HCT116 (cell line): ENCODE data around the gene CDK14. TPM values are rescaled to one million over a fixed set of nuclear protein-coding genes. Genes with fewer than 3 reads are reported as not detected.

Source experiments
- ATAC-seq: fragments of 200-7000 bp; cut with Tn5 transposase; 2 replicates; pipeline ENCODE4 v1.9.1; 2020; ENCODE audit warnings: mild to moderate bottlenecking, moderate library complexity
- BruUV-seq: library from RNA; stranded (reverse); fragments of 400-500 nt; replicated peaks from 2 replicates; lab custom pipeline; 2021; lab: Mats Ljungman, UMichigan
- CTCF ChIA-PET: fragments of 300-600 bp; sonication (Branson Sonifier 250); formaldehyde crosslinking; loops from one replicate; lab custom pipeline; 2021; ENCODE audit warnings: antibody characterized with exemption; lab: Charles Lee
- POLR2A ChIA-PET: fragments of 300-600, 350-600 bp; sonication (Branson Sonifier 250); formaldehyde crosslinking; loops from one replicate; lab custom pipeline; 2021; ENCODE audit warnings: antibody characterized with exemption; lab: Charles Lee
- RAD21 ChIA-PET, 2 experiments: fragments of 300-600 bp; sonication (Branson Sonifier 250); formaldehyde crosslinking; loops; one replicate each; lab custom pipeline; 2023; ENCODE audit warnings: low total read pairs in 2 of 2; ENCODE audit not compliant: uncharacterized antibody in 2 of 2, unreplicated experiment in 2 of 2, low non-redundant PET in 1 of 2; lab: Charles Lee
- DNase-seq: peaks from one replicate; pipeline ENCODE4 v3.0.0-alpha.2; 2010; ENCODE audit warnings: low read depth, low spot score
- H2AFZ ChIP-seq: fragments of 200-600 bp; shearing (Covaris generic), sonication (generic); 2 replicates; pipeline ENCODE4 v1.6.1; 2017; ENCODE audit warnings: low read depth, mixed run types, mixed read lengths, antibody characterized with exemption, low read length; ENCODE audit not compliant: poor library complexity, severe bottlenecking
- H3K27ac ChIP-seq: 2 replicates; pipeline ENCODE4 v1.5.1; 2012; ENCODE audit warnings: low read depth, low read length
- H3K27me3 ChIP-seq: fragments of 200-600 bp; sonication (generic); 2 replicates; pipeline ENCODE4 v1.6.1; 2016; ENCODE audit warnings: mixed run types, low read length, mixed read lengths; ENCODE audit not compliant: insufficient read depth
- H3K36me3 ChIP-seq, 2 experiments: fragments of 200-500 bp in 1 of 2; fragments of 200-600 bp in 1 of 2; sonication (Bioruptor generic) in 1 of 2; sonication (generic) in 1 of 2; 2 replicates each; pipeline versions ENCODE4 v1.5.1 to v1.6.1; 2014 to 2016; ENCODE audit warnings: low read length in 2 of 2, inconsistent platforms in 1 of 2, mixed read lengths in 1 of 2, mixed run types in 1 of 2; ENCODE audit not compliant: insufficient read depth in 2 of 2, control insufficient read depth in 1 of 2
- H3K4me1 ChIP-seq, 2 experiments: fragments of 200-600 bp in 1 of 2; sonication (generic) in 1 of 2; 2 replicates each; pipeline versions ENCODE4 v1.5.1 to v1.6.1; 2012 to 2017; ENCODE audit warnings: low read length in 2 of 2, inconsistent platforms in 1 of 2, mild to moderate bottlenecking in 1 of 2, mixed read lengths in 1 of 2, mixed run types in 1 of 2, moderate library complexity in 1 of 2; ENCODE audit not compliant: insufficient read depth in 2 of 2, control insufficient read depth in 1 of 2
- H3K4me2 ChIP-seq: fragments of 200-600 bp; sonication (generic); 2 replicates; pipeline ENCODE4 v1.6.1; 2017; ENCODE audit warnings: mixed run types, low read length, mixed read lengths
- H3K4me3 ChIP-seq, 2 experiments: fragments of 200-600 bp in 1 of 2; sonication (generic) in 1 of 2; replicated peaks in 1 of 2; 2 replicates each; pipeline ENCODE4 v1.5.1; 2011 to 2016; ENCODE audit warnings: low read length in 2 of 2, control low read depth in 1 of 2, low read depth in 1 of 2, mild to moderate bottlenecking in 1 of 2, mixed read lengths in 1 of 2, mixed run types in 1 of 2
- H3K79me2 ChIP-seq: fragments of 200-600 bp; sonication (generic); 2 replicates; pipeline ENCODE4 v1.6.1; 2017; ENCODE audit warnings: mild to moderate bottlenecking, mixed run types, low read length, moderate library complexity, mixed read lengths; ENCODE audit not compliant: insufficient read depth
- H3K9ac ChIP-seq: fragments of 200-600 bp; sonication (generic); 2 replicates; pipeline ENCODE4 v1.6.1; 2016; ENCODE audit warnings: low read length, mixed read lengths
- H3K9me2 ChIP-seq: fragments of 200-600 bp; sonication (generic), shearing (Covaris generic); 2 replicates; pipeline ENCODE4 v1.6.1; 2017; ENCODE audit warnings: mixed run types, mild to moderate bottlenecking, moderate library complexity; ENCODE audit not compliant: insufficient read depth
- H3K9me3 ChIP-seq, 2 experiments: fragments of 200-500 bp in 1 of 2; fragments of 200-600 bp in 1 of 2; sonication (Bioruptor generic) in 1 of 2; sonication (generic) in 1 of 2; 2 replicates each; pipeline ENCODE4 v1.6.1; 2014 to 2017; ENCODE audit warnings: low read length in 2 of 2, mixed read lengths in 2 of 2, inconsistent platforms in 1 of 2, low read depth in 1 of 2, mild to moderate bottlenecking in 1 of 2, mixed run types in 1 of 2, moderate library complexity in 1 of 2; ENCODE audit not compliant: control insufficient read depth in 1 of 2, insufficient read depth in 1 of 2
- H4K20me1 ChIP-seq: fragments of 200-600 bp; sonication (generic), shearing (Covaris generic); 2 replicates; pipeline ENCODE4 v1.6.1; 2017; ENCODE audit warnings: mixed run types, mild to moderate bottlenecking, moderate library complexity; ENCODE audit not compliant: insufficient read depth
- CEBPB ChIP-seq: IDR thresholded peaks from 2 replicates; pipeline ENCODE4 v1.6.1; 2012; ENCODE audit warnings: low read depth
- EGR1 ChIP-seq: IDR thresholded peaks from 2 replicates; pipeline ENCODE4 v1.6.1; 2012; ENCODE audit warnings: low read depth
- EZH2 ChIP-seq: fragments of 200-600 bp; sonication (generic); IDR thresholded peaks from 2 replicates; pipeline ENCODE4 v1.6.1; 2017; ENCODE audit warnings: antibody characterized with exemption, mixed run types
- EZH2phosphoT487 ChIP-seq: fragments of 200-600 bp; IDR thresholded peaks from 2 replicates; pipeline ENCODE4 v1.6.1; 2018; ENCODE audit warnings: antibody characterized with exemption, borderline replicate concordance
- FOSL1 ChIP-seq: IDR thresholded peaks from 2 replicates; pipeline ENCODE4 v1.6.1; 2012; ENCODE audit warnings: low read depth
- JUND ChIP-seq: IDR thresholded peaks from 2 replicates; pipeline ENCODE4 v1.6.1; 2012
- POLR2AphosphoS5 ChIP-seq: IDR thresholded peaks from 2 replicates; pipeline ENCODE4 v1.6.1; 2011; ENCODE audit warnings: mild to moderate bottlenecking, low read depth, low read length, moderate library complexity
- RAD21 ChIP-seq: IDR thresholded peaks from 2 replicates; pipeline ENCODE4 v1.6.1; 2012; ENCODE audit warnings: low read depth, mild to moderate bottlenecking
- SIN3A ChIP-seq: IDR thresholded peaks from 2 replicates; pipeline ENCODE4 v1.6.1; 2012; ENCODE audit warnings: low read depth
- SP1 ChIP-seq: IDR thresholded peaks from 2 replicates; pipeline ENCODE4 v1.6.1; 2012; ENCODE audit warnings: low read depth
- SRF ChIP-seq: IDR thresholded peaks from 2 replicates; pipeline ENCODE4 v1.6.1; 2012; ENCODE audit warnings: low read depth
- ZNF274 ChIP-seq: fragments of 200-500 bp; sonication (Bioruptor generic); IDR thresholded peaks from 2 replicates; pipeline ENCODE4 v1.6.1; 2014; ENCODE audit warnings: mild to moderate bottlenecking, low read depth, low read length, inconsistent platforms
- intact Hi-C: fragments of 100-400 bp; cut with micrococcal nuclease; formaldehyde crosslinking; loops from 2 replicates; pipeline ENCODE4 v1.10.0; 2022
- total RNA-seq: library from RNA; stranded (reverse); gene quantifications from one replicate; pipeline ENCODE4 v1.2.1, GENCODE V29; 2021; ENCODE audit not compliant: unreplicated experiment
- TF ChIP-seq, protein P1 (sequence below): IDR thresholded peaks from 2 replicates; pipeline ENCODE4 v1.6.1; 2012
- TF ChIP-seq, protein P2 (sequence below): IDR thresholded peaks from 2 replicates; pipeline ENCODE4 v1.6.1; 2011; ENCODE audit warnings: mild to moderate bottlenecking, low read length, moderate library complexity; ENCODE audit not compliant: insufficient replicate concordance; ENCODE audit errors: extremely low read depth

CDK14 gene
- total RNA-seq, 1 experiment from 2014 or later: 10.2 TPM

DNA sequence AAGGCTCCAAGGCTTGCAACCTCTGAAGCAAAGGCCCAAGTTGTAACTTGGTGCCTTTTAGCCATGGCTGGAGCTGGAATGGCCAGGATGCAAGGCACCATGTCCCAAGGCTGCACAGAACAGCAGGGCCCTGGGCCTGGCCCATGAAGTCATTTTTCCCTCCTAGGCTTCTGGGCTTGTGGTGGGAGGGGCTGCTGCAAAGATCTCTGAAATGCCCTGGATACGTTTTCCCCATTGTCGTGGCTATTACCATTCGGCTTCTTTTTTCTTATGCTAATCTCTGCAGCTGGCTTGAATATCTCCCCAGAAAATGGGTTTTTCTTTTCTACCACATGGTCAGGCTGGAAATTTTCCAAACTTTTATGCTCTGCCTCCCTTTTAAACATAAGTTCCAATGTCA, 234.2 kb downstream of the CDK14 start:
- Histone ChIP-seq H3K9me3 (no peaks in the 10 kb centered on the region), H3K4me1 (no peaks in the 10 kb centered on the region), H3K4me3 (no peak overlapping the region), H3K4me2 (no peak overlapping the region), H3K9me2 (no peaks in the 10 kb centered on the region)
- intact Hi-C loops: no loop called here
- ATAC-seq: no peak
- POLR2A ChIA-PET: no interaction called here
- BruUV-seq: no TSS peak
- TF ChIP-seq EGR1 (no peak), ZNF274 (no peak), POLR2AphosphoS5 (no peak), EZH2 (no peak), SIN3A (no peak), SP1 (no peak), FOSL1 (no peak), JUND (no peak), SRF (no peak), CEBPB (no peak)
- TF ChIP-seq, protein P1, sequence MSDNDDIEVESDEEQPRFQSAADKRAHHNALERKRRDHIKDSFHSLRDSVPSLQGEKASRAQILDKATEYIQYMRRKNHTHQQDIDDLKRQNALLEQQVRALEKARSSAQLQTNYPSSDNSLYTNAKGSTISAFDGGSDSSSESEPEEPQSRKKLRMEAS: no peak
- TF ChIP-seq, all 23 proteins: peak for 0
- H3K9ac ChIP-seq: no peak overlapping the region
- H2AFZ ChIP-seq: no peak overlapping the region
- no peak for DNase-seq
- RAD21 ChIA-PET: no interaction called here
- H3K36me3 ChIP-seq: no peaks in the 10 kb centered on the region
- H3K27me3 ChIP-seq: no peaks in the 10 kb centered on the region
- no peak overlapping the region for H3K27ac ChIP-seq
- CTCF ChIA-PET: no interaction called here
- no peaks in the 10 kb centered on the region for H3K79me2 ChIP-seq
- no peaks in the 10 kb centered on the region for H4K20me1 ChIP-seq

DNA sequence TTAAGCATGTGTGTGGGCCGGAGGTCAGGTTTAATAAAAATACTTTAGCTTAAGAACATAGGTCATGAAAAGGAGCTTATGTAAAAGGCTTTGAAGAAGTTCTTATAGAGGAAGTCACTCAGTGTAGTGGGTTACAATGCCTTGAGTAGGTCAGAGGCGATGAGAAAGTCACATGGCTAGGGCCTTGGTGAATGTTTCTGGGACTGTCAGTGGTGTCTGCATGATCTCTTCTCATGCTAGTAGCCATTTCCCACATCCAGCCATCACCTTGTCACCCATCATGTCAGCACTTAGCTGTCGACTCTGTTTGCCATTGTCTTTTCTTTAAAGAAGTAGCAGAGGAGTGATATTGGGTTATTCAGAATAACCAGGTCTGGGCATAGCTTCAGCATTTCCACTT, 236.6 kb downstream of the CDK14 start:
- no peak for TF ChIP-seq FOSL1
- TF ChIP-seq, protein P2, sequence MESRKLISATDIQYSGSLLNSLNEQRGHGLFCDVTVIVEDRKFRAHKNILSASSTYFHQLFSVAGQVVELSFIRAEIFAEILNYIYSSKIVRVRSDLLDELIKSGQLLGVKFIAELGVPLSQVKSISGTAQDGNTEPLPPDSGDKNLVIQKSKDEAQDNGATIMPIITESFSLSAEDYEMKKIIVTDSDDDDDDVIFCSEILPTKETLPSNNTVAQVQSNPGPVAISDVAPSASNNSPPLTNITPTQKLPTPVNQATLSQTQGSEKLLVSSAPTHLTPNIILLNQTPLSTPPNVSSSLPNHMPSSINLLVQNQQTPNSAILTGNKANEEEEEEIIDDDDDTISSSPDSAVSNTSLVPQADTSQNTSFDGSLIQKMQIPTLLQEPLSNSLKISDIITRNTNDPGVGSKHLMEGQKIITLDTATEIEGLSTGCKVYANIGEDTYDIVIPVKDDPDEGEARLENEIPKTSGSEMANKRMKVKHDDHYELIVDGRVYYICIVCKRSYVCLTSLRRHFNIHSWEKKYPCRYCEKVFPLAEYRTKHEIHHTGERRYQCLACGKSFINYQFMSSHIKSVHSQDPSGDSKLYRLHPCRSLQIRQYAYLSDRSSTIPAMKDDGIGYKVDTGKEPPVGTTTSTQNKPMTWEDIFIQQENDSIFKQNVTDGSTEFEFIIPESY: no peak
- no peak for TF ChIP-seq EZH2phosphoT487
- no peak for TF ChIP-seq CEBPB
- no peak for TF ChIP-seq RAD21
- H2AFZ ChIP-seq: no peak overlapping the region
- intact Hi-C loops: no loop called here
- no peak overlapping the region for H3K9ac ChIP-seq
- H3K9me3 ChIP-seq: no peaks in the 10 kb centered on the region
- POLR2A ChIA-PET: no interaction called here
- ATAC-seq (no peak), DNase-seq (no peak)
- H3K36me3 ChIP-seq: no peaks in the 10 kb centered on the region
- no peaks in the 10 kb centered on the region for H4K20me1 ChIP-seq
- RAD21 ChIA-PET: no interaction called here
- H3K4me1 ChIP-seq: no peaks in the 10 kb centered on the region
- H3K79me2 ChIP-seq: no peaks in the 10 kb centered on the region
- H3K27me3 ChIP-seq: no peaks in the 10 kb centered on the region
- CTCF ChIA-PET: no interaction called here
- BruUV-seq: no TSS peak
- H3K4me3 ChIP-seq: no peak overlapping the region
- H3K9me2 ChIP-seq: no peaks in the 10 kb centered on the region
- no peak overlapping the region for H3K27ac ChIP-seq
- H3K4me2 ChIP-seq: no peak overlapping the region
